GM08714 (cell line): Measurements from ENCODE around the gene PKIG.

Source experiments
- H3K4me3 ChIP-seq: fragments of 200-500 bp; sonication (Bioruptor generic); 2 replicates; pipeline ENCODE4 v1.5.1; 2014; ENCODE audit warnings: mild to moderate bottlenecking, low read length, inconsistent platforms
- ZNF274 ChIP-seq: IDR thresholded peaks from 2 replicates; pipeline ENCODE4 v1.6.1; 2012; ENCODE audit warnings: mild to moderate bottlenecking, low read depth, low read length

The PKIG gene

GRCh38 chr20:44597516-44597915, 15.1 kb downstream of the PKIG start:
- TF ChIP-seq ZNF274: no peak
- H3K4me3 ChIP-seq: no peak overlapping the region

- H3K4me3 ChIP-seq: no peak overlapping the region
- TF ChIP-seq ZNF274: no peak
Measured at GRCh38 chr20:44597930-44598329, 15.6 kb downstream of the PKIG start.

DNA sequence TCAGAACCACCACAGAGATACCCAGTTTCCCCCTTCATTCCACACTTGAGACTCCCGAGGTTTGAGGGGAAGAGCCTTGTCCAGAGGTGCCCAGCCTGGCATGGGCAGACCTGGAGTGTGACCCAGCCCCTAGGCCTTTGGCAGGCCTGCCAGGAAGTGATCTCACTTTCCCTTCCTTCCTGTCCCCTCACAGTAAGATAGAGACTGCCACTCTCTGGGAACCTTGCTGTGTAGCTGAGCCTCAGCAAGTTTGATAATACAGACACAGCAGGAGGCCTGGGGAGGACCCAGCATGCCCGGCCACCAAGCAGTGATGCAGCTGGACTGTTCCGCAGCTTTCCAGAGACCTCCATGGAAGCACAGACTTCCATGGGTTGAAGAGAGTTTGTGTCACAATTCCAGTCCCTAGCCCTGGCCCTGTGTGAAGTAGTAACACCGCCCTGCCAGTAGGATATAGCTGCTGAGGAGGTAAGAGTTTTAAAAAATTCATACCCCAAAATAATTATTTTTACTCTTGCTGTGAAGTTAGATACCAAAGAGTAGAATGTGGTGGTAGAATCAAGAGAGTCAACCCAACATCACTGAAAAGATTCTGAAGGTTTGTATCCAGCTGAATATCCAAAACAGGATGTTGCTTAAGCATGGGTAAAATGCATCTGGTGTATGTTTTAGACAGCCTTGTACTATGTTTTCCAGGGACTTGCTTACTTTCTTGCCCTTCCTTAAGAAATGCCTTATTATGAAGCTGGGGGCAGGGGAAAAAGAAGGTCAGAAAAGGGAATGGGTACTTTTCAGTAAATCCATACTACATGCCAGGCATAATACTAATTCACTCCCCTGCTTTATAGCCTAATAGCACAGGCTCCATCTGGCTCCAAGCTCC, 16.3 kb downstream of the PKIG start:
- H3K4me3 ChIP-seq: no peak overlapping the region; the same call in 1 of the 2 replicates
- no peak for TF ChIP-seq ZNF274

DNA sequence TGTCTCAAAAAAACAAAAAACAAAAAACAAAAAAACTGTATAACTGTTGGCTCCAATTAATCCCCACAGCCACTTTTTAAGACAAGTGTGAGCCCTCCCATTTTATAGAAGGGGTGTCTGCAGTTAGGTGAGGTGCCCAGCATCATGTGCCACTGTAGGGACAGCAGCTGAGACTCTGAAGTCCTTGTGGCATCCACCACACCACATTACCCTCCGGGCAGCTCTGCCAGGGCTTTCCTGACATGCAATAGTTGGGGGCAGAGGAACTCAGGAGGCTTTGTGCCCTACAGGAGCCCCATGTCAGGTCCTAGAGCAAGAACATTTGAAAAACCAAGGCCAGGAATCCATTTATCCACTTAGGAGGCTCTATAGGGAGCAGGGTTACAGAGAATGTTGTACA, 17.3 kb downstream of the PKIG start:
- no peak overlapping the region for H3K4me3 ChIP-seq
- no peak for TF ChIP-seq ZNF274

- no peak for TF ChIP-seq ZNF274
- no peak overlapping the region for H3K4me3 ChIP-seq
Measured at GRCh38 chr20:44600301-44600700, 17.9 kb downstream of the PKIG start.

DNA sequence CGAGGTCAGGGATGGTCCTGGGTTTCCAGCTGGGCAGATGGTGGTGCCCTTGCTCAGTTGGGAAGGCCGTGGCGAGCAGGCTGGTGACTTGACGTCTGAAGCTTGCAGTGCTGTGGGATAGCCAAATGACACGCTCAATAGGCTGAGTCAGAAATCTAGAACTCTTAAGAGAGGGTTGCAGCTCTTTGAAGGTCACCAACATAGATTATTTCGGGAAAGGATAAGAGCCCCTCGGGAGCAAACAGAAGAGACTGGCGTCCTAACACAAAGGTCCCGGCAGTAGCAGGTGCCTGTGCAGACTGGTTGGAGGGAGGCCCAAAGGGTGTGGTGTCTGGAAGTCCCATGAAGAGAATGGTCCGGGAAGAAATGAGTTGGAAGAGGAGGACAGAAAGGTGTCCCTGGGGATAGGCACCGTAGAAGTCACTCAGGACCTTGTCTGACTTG, 18.4 kb downstream of the PKIG start:
- H3K4me3 ChIP-seq: no peak overlapping the region
- TF ChIP-seq ZNF274: no peak

DNA sequence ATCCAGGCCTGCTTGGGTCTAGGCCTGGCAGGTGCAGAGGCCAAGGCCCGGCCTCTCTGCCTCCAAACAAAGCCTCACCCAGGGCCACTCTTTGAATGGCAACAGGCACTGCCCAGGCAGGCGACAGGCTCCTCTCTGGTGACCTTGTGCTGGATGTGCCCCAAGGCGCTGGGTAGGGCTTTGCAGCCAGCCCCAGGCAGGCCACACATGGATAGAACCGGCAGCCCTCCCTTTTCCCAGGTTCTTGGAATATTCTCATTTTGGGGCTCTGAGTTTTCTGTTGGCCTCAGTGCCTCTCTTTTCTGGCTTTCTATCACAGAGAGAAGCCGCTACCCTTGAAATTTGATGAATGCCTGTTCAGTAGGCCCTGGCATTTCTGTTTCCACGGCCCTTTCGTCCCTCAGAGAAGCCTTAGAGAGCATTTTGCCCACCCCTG, 18.9 kb downstream of the PKIG start:
- no peak for TF ChIP-seq ZNF274
- H3K4me3 ChIP-seq: no peak overlapping the region

DNA sequence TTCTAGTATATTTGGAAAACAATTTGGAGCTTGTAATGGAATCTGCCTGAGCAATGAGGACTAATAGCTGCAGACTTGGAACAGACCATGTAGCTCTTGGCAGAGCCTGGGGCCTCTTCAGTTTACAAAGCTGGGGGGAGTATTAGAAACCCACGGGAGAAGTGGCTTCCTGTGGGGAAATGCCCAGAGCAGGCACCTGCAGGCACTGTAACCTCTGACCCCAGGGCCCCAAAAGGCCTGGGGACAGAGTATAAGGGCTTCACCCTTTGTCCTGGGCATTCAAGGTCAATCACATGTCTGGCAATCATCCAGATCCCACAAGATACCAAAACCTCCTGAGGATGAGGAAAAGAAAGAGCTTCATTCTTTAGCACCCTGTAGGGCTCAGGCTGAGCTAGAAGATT, 19.4 kb downstream of the PKIG start:
- no peak overlapping the region for H3K4me3 ChIP-seq
- TF ChIP-seq ZNF274: no peak

DNA sequence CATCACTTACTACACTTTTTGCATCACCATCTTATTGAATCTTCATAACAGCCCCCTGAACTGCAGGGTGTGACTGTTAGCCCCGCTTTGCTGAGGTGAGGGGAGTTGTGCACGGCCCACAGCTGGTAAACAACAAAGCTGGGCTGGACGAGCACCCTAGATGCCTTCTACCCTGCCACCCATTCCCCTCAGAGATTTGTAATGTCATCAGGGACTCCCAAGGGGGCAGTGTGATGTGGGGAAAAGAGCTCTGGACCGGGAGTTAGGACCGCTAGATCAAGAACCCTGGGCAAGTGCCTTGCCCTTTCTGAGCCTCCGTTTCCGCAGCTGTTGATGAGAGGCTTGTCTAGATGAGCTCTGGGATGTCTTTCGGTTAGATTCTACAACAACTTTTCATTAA, 20.9 kb downstream of the PKIG start:
- H3K4me3 ChIP-seq: no peak overlapping the region
- TF ChIP-seq ZNF274: no peak

DNA sequence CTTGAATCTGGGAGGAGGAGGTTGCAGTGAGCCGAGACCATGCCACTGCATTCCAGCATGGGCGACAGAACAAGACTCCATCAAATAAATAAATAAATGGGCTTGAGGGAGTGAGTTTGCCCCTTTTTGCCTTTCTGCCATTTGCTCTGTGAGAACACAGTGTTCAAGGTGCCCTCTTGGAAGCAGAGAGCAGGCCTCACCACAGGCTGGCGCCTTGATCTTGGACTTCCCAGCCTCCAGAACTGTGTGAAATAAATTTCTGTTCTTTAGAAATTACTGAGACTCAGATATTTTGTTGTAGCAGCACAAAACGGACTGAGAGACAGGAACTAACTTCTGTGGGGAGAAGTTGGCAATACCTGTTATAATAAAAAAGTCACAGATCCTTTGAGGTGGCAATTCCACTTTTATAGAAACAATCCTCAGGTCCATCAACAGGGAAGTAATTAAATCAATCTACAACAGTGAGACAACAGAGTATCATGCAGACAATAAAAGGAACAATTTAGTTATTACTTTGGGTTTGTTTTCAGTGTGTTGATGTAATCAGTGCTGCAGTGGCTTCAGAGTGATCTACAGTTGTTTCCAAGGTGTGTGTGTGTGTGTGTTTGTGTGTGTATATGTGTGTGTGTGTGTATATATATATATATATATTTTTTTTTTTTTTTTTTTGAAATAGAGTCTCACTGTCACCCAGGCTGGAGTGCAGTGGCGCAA, 24.5 kb downstream of the PKIG start:
- no peak for TF ChIP-seq ZNF274
- no peak overlapping the region for H3K4me3 ChIP-seq

DNA sequence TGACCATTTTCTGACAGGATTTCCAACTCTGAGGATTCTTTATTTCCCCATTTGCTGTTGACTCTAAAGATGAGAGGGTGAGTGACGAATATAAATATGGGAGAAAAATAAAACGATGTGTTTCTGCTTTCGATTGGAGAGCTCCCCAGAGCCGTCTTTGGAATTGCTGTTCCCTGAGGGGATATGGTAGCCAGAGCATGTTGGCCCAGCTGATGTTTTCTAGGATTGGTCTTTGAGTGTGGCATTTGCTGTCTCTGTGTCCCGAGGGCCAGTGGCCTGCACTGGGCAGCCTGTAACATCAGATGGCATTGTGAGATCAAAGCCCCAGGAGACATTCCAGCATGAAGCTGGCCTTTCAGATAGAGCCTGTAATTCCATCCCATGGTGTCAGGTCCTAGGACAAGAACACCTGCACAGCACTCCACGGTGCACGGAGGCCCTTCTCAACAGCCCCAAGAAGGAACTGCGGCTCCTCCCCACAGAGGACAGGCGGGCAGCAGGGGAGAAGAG, 26.7 kb downstream of the PKIG start:
- H3K4me3 ChIP-seq: no peak overlapping the region
- no peak for TF ChIP-seq ZNF274

- no peak overlapping the region for H3K4me3 ChIP-seq
- TF ChIP-seq ZNF274: no peak
Measured at GRCh38 chr20:44609516-44610312, 27.3 kb downstream of the PKIG start.

GRCh38 chr20:44610313-44610962, 28.1 kb downstream of the PKIG start:
- H3K4me3 ChIP-seq: no peak overlapping the region
- no peak for TF ChIP-seq ZNF274

DNA sequence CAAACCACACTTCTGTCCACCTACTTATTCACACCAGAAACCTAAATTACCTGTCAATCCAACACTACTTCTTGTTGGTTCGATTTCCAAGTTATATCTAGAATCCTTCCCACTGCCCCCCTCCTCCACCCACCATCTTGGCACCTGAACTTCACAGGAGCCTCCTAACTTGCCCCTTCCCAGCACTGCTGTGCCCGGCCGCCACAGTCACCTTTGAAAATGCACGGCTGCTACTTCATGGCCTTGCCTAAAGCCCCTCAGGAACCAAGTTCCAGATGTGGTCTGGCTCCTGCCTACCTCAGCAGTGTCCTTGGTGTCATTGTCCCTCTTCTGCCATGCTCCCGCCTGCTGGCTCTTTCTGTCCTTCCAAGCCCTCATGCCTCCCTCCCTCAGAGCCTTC, 31.2 kb downstream of the PKIG start:
- H3K4me3 ChIP-seq: no peak overlapping the region
- no peak for TF ChIP-seq ZNF274
